B cell (primary cell): ENCODE data around the gene NBR1. TPM values are rescaled to one million over a fixed set of nuclear protein-coding genes. Genes with fewer than 3 reads are reported as not detected.
"Not testable (repeated sequence)": the region's sequence is repeated elsewhere in the genome, so short reads cannot be mapped to it uniquely, and the experiment has no call there.

Experiments
- ATAC-seq: fragments of 200-7000 bp; cut with Tn5 transposase; one replicate; pipeline ENCODE4 v1.10.0; 2021; ENCODE audit warnings: low read depth, mild to moderate bottlenecking, moderate number of reproducible peaks, moderate library complexity
- CTCF ChIA-PET: fragments of 350-600 bp; sonication (Branson Sonifier 250); formaldehyde crosslinking; loops from one replicate; lab custom pipeline; 2021; ENCODE audit warnings: antibody characterized with exemption, inconsistent platforms; lab: Charles Lee
- POLR2A ChIA-PET: fragments of 350-600 bp; sonication (Branson Sonifier 250); formaldehyde crosslinking; loops from one replicate; lab custom pipeline; 2021; ENCODE audit warnings: antibody characterized with exemption; lab: Charles Lee
- DNase-seq: peaks from one replicate; pipeline ENCODE4 v3.0.0; 2013
- H2AFZ ChIP-seq: 2 replicates; pipeline ENCODE4 v1.6.1; 2012; ENCODE audit warnings: mild to moderate bottlenecking, low read depth, low read length; ENCODE audit not compliant: insufficient read depth, poor library complexity, severe bottlenecking
- H3K27ac ChIP-seq, 2 donors: 1 replicate in 1 of 2; 2 replicates in 1 of 2; pipeline ENCODE4 v1.5.1; 2012 to 2013; ENCODE audit warnings: low read length in 2 of 2, mild to moderate bottlenecking in 2 of 2, moderate library complexity in 1 of 2
- H3K27me3 ChIP-seq, 4 experiments: fragments of 200-600 bp in 1 of 4; sonication (generic) in 1 of 4; replicated peaks in 1 of 4; 1 replicate in 2 of 4; 2 replicates in 2 of 4; pipeline versions ENCODE4 v1.6.1 to v1.7.0; 2013 to 2016; ENCODE audit warnings: low read length in 3 of 4, mild to moderate bottlenecking in 2 of 4, mixed read lengths in 1 of 4, moderate library complexity in 1 of 4; ENCODE audit not compliant: insufficient read depth in 4 of 4, control insufficient read depth in 3 of 4; ENCODE audit errors: control extremely low read depth in 1 of 4
- H3K36me3 ChIP-seq, 2 experiments: replicated peaks in 1 of 2; 1 replicate in 1 of 2; 2 replicates in 1 of 2; pipeline versions ENCODE4 v1.6.1 to v1.7.1; 2013; ENCODE audit warnings: low read length in 1 of 2; ENCODE audit not compliant: insufficient read depth in 2 of 2, control insufficient read depth in 1 of 2; ENCODE audit errors: control extremely low read depth in 1 of 2, extremely low read depth in 1 of 2
- H3K4me1 ChIP-seq, 2 donors: fragments of 200-600 bp in 1 of 2; sonication (generic) in 1 of 2; 1 replicate in 1 of 2; 2 replicates in 1 of 2; pipeline versions ENCODE4 v1.5.1 to v1.6.1; 2013 to 2017; ENCODE audit warnings: low read length in 2 of 2; ENCODE audit not compliant: control insufficient read depth in 2 of 2, insufficient read depth in 2 of 2
- H3K4me2 ChIP-seq: replicated peaks from 2 replicates; pipeline ENCODE3; 2012; ENCODE audit warnings: mild to moderate bottlenecking, low read depth, low read length; ENCODE audit not compliant: poor library complexity, severe bottlenecking
- H3K4me3 ChIP-seq, 5 experiments: fragments of 200-600 bp in 1 of 5; sonication (generic) in 1 of 5; 1 replicate in 3 of 5; 2 replicates in 2 of 5; pipeline versions ENCODE4 v1.5.1 to v1.7.0; 2011 to 2016; ENCODE audit warnings: low read length in 4 of 5, mild to moderate bottlenecking in 4 of 5, low read depth in 2 of 5, control low read depth in 1 of 5, moderate library complexity in 1 of 5; ENCODE audit not compliant: insufficient read depth in 1 of 5; ENCODE audit errors: control extremely low read depth in 1 of 5, extremely low read depth in 1 of 5
- H3K79me2 ChIP-seq: fragments of 200-600 bp; sonication (generic); one replicate; pipeline ENCODE4 v1.6.0; 2016; ENCODE audit warnings: low read length; ENCODE audit not compliant: control insufficient read depth, insufficient read depth
- H3K9ac ChIP-seq: fragments of 200-600 bp; sonication (generic); 2 replicates; pipeline ENCODE4 v1.6.1; 2017; ENCODE audit warnings: mild to moderate bottlenecking, low read length, moderate library complexity
- H3K9me3 ChIP-seq, 3 donors: one replicate each; pipeline versions ENCODE4 v1.6.1 to v1.7.1; 2013; ENCODE audit warnings: low read length in 2 of 3; ENCODE audit not compliant: control insufficient read depth in 2 of 3, insufficient read depth in 1 of 3; ENCODE audit errors: control extremely low read depth in 1 of 3
- H4K20me1 ChIP-seq: 2 replicates; pipeline ENCODE4 v1.6.0; 2012; ENCODE audit warnings: mild to moderate bottlenecking, low read length; ENCODE audit not compliant: insufficient read depth, control insufficient read depth, poor library complexity, severe bottlenecking
- H3K27ac Mint-ChIP-seq: one replicate; pipeline ENCODE4 v1.8.0; 2021; ENCODE audit warnings: mixed read lengths
- H3K27me3 Mint-ChIP-seq: one replicate; pipeline ENCODE4 v1.8.0; 2021; ENCODE audit warnings: mixed read lengths
- H3K4me1 Mint-ChIP-seq: one replicate; pipeline ENCODE4 v1.8.0; 2021; ENCODE audit warnings: mixed read lengths
- H3K4me3 Mint-ChIP-seq: one replicate; pipeline ENCODE4 v1.8.0; 2021; ENCODE audit warnings: mixed read lengths
- H3K9me3 Mint-ChIP-seq: one replicate; pipeline ENCODE4 v1.8.0; 2022; ENCODE audit warnings: mixed read lengths; ENCODE audit not compliant: insufficient read depth
- EZH2 ChIP-seq: IDR thresholded peaks from 2 replicates; pipeline ENCODE4 v1.6.1; 2012; ENCODE audit warnings: borderline replicate concordance, low read depth, mild to moderate bottlenecking, moderate library complexity, low read length; ENCODE audit not compliant: insufficient read depth, poor library complexity, severe bottlenecking
- WGBS: methylation state at CpG from one replicate; pipeline ENCODE4 v1.1.5; 2013; ENCODE audit warnings: missing lambda C conversion rate; ENCODE audit not compliant: insufficient coverage; 5-methylcytosine and 5-hydroxymethylcytosine counted together
- intact Hi-C: fragments of 100-400 bp; cut with micrococcal nuclease; formaldehyde crosslinking; loops from one replicate; pipeline ENCODE4 v1.10.0; 2022
- polyA plus RNA-seq: library from polyadenylated mRNA; depleted of rRNA; stranded (reverse); fragments of >200 nt; gene quantifications from 2 replicates; pipeline ENCODE4 v1.2.3, GENCODE V29; 2012
- total RNA-seq, 2 donors: library from RNA; stranded (reverse); fragments of 120-200 nt in 1 of 2; gene quantifications; 1 replicate in 1 of 2; 2 replicates in 1 of 2; pipeline versions ENCODE4 v1.2.3 to v1.2.4, GENCODE V29; 2013 to 2022
- TF ChIP-seq, protein P1 (sequence below): fragments of 200-600 bp; IDR thresholded peaks from one replicate; pipeline ENCODE4 v1.8.0; 2022; ENCODE audit warnings: antibody characterized with exemption, mild to moderate bottlenecking

NBR1 gene
- total and polyA plus RNA-seq, 2 donors (not counting 1 experiment from before 2014, with no cell fraction given) = 18.8 to 43.9 TPM

DNA sequence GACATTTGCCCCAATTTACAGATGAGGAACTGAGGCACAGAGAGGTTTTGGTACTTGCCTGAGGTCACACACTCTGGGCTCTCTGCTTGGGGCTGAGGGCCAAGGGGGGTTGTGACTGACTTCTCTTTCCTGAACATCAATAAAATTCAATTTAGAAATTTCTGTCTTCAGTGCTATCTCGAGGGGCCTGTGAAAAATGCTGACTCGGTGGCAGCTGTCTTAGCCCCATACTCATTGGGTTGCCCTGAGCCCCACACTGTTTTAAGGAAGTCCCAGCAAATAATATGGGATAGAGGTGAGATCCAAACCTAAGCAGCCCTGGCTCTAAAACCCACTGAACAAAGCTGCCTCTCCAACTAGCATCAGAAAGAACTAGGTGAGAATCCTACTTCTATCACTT lies 38.9 kb upstream of the NBR1 start:
- DNase-seq = no peak
- H3K79me2 ChIP-seq = no peaks in the 10 kb centered on the region
- POLR2A ChIA-PET = no interaction called here
- no peaks in the 10 kb centered on the region for H4K20me1 ChIP-seq
- Mint-ChIP-seq H3K9me3 (no peaks in the 10 kb centered on the region), H3K27ac (no peak overlapping the region), H3K4me3 (no peak overlapping the region), H3K27me3 (no peaks in the 10 kb centered on the region), H3K4me1 (peaks cover 29% of the 10 kb centered on the region)
- H3K36me3 ChIP-seq = peaks cover 0 to 17% of the 10 kb centered on the region in 2 experiments
- ATAC-seq = no peak
- H3K9ac ChIP-seq = no peak overlapping the region
- CTCF ChIA-PET = interaction anchor here (0.7 kb wide), 1 partner anchor 126 kb away, joined by 3 read pairs; the partner anchor contains the start of gene IFI35
- no peak overlapping the region for H3K4me2 ChIP-seq
- no peak overlapping the region for H3K27ac ChIP-seq
- peaks cover 0 to 4% of the 10 kb centered on the region in 2 donors for H3K4me1 ChIP-seq
- no peak overlapping the region for H2AFZ ChIP-seq
- intact Hi-C loops = no loop called here
- TF ChIP-seq, protein P1, sequence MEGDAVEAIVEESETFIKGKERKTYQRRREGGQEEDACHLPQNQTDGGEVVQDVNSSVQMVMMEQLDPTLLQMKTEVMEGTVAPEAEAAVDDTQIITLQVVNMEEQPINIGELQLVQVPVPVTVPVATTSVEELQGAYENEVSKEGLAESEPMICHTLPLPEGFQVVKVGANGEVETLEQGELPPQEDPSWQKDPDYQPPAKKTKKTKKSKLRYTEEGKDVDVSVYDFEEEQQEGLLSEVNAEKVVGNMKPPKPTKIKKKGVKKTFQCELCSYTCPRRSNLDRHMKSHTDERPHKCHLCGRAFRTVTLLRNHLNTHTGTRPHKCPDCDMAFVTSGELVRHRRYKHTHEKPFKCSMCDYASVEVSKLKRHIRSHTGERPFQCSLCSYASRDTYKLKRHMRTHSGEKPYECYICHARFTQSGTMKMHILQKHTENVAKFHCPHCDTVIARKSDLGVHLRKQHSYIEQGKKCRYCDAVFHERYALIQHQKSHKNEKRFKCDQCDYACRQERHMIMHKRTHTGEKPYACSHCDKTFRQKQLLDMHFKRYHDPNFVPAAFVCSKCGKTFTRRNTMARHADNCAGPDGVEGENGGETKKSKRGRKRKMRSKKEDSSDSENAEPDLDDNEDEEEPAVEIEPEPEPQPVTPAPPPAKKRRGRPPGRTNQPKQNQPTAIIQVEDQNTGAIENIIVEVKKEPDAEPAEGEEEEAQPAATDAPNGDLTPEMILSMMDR = no peak
- no peak for TF ChIP-seq EZH2
- no peak overlapping the region for H3K4me3 ChIP-seq
- no peaks in the 10 kb centered on the region for H3K9me3 ChIP-seq
- WGBS = no CpG with 5 or more reads among the region's 2 CpGs
- H3K27me3 ChIP-seq = no peaks in the 10 kb centered on the region

- H3K9me3 ChIP-seq, intact Hi-C loops: not testable (repeated sequence)
- peaks cover 20% of the 10 kb centered on the region for H3K4me1 Mint-ChIP-seq
These were observed 37.6 kb upstream of the NBR1 start for GRCh38 chr17:43133439-43133838.

More at GRCh38 chr17:43133439-43133838, 37.6 kb upstream of the NBR1 start:
- ATAC-seq, H3K27ac ChIP-seq, H3K9me3 Mint-ChIP-seq, CTCF ChIA-PET, H3K27ac Mint-ChIP-seq, H3K4me1 ChIP-seq, H3K4me2 ChIP-seq, DNase-seq, H3K9ac ChIP-seq, H2AFZ ChIP-seq, H3K27me3 ChIP-seq, H3K4me3 ChIP-seq, H3K27me3 Mint-ChIP-seq, H3K4me3 Mint-ChIP-seq, H4K20me1 ChIP-seq, H3K79me2 ChIP-seq, POLR2A ChIA-PET: not testable (repeated sequence)
- 100% methylated on average over 1 of the region's 5 CpGs for WGBS
- peaks cover 0 to 16% of the 10 kb centered on the region in 2 experiments for H3K36me3 ChIP-seq
